NCI-H526 (cell line): Measurements from ENCODE around the gene NCAM1.
"Not testable (repeated sequence)": the region's sequence is repeated elsewhere in the genome, so short reads cannot be mapped to it uniquely, and the experiment has no call there.

Experiments
- DNase-seq, 2 experiments: peaks; one replicate each; lab custom pipeline; 2025; lab: John Stamatoyannopoulos, UW

Gene NCAM1

GRCh38 chr11:113021111-113021510 is 59.9 kb downstream of the NCAM1 start:
- no peak for DNase-seq

DNA sequence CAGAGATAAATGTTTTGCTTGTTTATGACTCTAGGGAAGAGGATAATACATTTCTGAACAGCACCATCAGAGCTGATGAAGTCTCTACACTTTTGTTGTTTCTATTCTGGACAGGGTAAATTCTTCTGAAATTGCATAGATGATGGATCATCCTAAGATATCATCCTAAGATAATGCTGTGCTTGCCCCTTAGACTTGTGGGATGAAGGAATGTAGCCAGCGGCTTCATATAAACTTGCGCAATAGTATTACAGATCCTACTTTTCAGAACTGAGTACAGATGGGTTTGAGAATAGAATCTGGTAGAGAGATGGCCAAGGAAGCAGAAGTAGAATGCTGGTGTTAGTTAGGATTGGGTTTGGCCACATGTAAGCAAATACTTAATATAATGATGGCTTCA is 61.0 kb downstream of the NCAM1 start:
- no peak for DNase-seq

DNA sequence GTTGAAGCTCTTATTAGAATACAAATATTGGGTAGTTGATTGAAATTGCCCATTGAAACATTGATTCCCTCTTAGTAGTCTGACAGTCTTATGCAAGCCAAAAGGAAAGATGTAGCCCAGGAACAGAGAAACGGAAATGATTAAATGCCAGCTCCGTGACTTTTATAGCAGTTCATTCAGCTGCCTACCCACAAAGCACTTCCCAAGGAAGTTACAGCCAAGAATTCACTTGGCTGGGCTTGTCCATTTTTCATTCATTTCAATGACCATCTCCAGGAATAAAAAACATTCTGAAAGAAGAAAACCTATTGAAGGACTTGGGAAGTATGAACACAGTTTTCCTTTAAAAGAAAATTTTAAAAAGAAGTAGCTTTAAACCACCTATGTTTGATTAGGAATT is 62.0 kb downstream of the NCAM1 start:
- no peak for DNase-seq

DNA sequence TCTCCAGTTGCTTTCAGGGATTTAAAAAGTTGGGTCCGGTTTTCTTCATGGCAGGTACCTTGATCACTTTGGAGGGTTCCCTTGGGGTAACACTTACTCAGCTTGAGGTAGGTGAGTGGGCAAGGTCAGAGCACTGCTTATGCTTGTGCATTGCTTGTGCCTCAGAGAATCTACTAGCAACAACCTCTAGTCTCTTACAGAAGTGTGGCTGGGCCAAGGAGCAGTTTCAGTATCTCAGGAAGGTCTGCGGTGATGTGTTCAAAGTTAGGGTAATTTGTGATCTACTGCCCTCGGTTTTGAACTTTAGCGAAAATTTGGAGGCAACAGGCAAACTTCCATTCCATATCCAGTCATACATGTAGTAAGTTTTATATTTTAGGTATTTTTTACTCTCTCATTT is 62.8 kb downstream of the NCAM1 start:
- DNase-seq, result no peak

GRCh38 chr11:113026778-113027177 is 65.6 kb downstream of the NCAM1 start:
- no peak for DNase-seq

DNA sequence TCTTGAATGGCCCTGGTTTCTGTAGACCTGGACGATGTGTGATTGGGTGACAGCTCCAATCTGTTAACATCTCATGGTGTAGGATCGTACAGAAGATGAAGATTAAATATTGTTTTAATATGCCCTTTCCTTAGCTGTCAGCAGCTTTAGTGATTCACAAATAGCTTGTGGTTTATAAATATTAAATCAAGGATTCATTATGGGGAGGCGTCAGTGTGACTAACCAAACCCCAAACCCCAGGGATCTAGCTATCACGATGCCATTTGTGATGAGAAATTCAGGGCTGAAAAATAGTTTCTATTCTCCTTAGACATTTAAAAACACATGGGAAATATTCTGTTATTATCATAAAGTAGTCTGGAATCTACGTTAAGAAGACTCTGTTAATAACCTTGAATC is 73.4 kb downstream of the NCAM1 start:
- no peak for DNase-seq

- no peak for DNase-seq
These were observed 74.5 kb downstream of the NCAM1 start for GRCh38 chr11:113035708-113036107.

- no peak for DNase-seq
These were observed 82.5 kb downstream of the NCAM1 start for GRCh38 chr11:113043698-113044097.

GRCh38 chr11:113045146-113045545 is 83.9 kb downstream of the NCAM1 start:
- no peak for DNase-seq

- DNase-seq, result no peak
These were observed 85.6 kb downstream of the NCAM1 start for GRCh38 chr11:113046866-113047265.

GRCh38 chr11:113048820-113049768 is 87.9 kb downstream of the NCAM1 start:
- no peak for DNase-seq

DNA sequence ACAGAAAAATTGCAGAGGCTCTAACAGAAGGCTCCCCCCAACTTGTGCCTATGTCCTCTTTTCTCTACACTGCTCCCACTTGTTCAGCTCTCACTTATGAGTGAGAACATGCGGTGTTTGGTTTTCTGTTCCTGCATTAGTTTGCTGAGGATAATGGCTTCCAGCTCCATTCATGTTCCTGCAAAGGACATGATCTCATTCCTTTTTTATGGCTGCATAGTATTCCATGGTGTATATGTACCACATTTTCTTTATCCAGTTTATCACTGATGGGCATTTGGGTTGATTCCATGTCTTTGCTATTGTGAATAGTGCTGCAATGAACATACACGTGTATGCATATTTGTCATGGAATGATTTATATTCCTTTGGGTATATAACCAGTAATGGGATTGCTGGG is 91.8 kb downstream of the NCAM1 start:
- DNase-seq, result not testable (repeated sequence)

DNA sequence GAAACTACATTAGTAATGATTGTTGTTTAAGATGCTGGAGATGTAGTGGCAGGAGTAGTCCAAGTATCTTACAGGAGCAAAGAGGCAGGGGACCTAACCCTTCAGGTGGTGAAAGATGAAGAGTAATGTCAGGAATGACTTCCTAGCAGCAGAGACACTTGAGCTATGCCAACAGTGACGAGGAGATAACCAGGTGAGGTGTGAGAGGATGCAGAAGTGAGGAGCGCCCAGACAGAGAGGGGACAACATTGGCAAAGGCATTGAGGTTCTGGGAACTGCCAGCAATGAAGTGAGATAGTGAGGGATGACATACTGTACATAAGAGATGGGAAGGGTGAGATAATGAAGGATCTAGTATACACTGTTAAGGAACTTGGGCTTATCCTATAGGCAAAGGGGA is 95.8 kb downstream of the NCAM1 start:
- no peak for DNase-seq

- no peak for DNase-seq
These were observed 98.3 kb downstream of the NCAM1 start for GRCh38 chr11:113059548-113059947.

DNA sequence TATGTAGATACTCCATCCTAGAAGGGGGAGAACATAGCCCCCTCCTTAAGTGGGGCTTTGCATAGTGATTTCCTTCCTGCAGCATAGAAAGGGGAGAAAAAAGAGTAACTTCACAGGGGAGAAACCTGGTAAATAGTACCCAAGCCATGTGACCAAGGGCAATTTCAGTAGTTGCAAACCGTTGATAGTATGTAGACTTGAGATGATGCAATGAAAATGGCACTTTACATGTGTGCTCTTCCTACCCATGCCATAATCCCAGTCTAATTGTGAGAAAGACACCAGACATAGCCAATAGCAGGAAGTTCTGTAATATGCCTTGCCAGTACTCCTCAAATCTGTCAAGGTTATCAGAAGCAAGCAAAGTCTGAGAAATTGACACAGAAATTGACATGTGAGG is 104.1 kb downstream of the NCAM1 start:
- no peak for DNase-seq

- no peak for DNase-seq
These were observed 111.1 kb downstream of the NCAM1 start for GRCh38 chr11:113072237-113072858.

DNA sequence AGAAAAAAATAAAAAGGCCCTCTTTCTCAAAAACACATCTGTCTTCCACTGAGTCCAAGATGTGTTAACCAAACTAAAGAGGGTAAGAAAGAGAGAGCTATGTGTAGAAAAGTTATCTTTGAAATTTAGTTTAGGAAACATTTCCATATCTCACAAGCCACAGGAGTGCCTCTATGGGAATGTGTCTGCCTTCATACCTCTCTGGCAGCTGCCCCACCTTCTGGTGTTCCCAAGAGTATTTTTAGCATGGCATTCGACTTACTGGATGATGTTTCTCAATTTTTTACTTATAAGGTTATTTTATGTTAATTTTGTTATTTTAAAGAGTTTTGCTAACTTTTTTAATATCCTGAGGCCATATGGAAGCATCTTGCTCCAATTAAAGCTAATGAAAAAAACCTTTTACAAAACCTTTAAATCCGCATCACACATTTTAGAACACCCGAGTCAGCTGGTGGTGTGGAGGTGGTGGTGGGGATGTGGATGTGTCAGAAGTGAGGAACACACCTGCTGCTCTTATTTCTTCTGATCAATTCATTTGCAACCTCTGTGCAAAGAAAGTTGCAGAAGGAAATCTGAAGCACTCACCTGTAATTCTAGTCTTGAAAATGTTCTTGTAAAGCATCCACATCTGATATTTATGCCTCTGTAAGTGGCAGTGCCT is 112.2 kb downstream of the NCAM1 start:
- DNase-seq, result no peak

DNA sequence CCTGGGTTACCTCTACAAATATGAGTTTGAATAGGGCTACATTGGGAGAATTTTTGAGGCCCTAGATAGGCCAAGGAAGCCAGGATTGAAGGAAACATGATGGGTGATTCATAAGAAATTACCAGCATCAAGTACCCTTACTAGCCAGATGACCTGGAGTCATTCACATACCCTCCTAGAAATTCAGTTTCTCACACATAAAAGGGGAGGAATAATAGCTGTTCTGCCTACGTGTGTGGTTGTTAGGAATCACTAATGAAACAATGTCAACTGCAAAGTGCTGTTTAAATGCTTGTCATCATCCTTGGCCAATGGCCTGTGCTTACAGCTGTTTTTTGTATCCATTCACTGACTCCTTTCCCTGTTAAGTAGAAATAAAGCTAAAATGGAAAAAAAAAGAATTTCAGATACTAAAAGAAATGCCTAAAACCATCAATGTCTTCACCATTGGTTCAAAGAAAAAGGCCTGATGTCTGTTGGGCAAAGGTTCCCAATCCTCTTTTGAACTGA is 114.4 kb downstream of the NCAM1 start:
- DNase-seq, result no peak

DNA sequence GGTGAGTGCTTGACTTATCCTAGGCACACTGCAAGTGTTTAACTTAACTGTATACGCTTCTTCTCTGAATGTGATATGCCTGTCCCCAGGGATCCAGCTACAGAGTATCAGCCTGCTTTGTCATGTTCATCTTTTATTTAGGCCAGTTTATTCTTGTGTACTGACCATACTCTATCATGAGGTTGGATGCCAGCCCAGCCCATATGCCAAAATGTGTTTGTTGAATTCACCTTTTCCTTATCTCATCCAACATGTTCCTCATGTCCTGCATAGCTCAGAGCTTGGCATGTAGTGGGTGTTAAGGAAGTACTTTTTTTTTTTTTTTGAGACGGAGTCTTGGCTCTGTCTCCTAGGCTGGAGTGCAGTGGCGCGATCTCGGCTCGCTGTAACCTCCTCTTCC is 116.2 kb downstream of the NCAM1 start:
- no peak for DNase-seq

GRCh38 chr11:113082341-113082955 is 121.2 kb downstream of the NCAM1 start:
- peak; percentile 98 for DNase-seq

- no peak for DNase-seq
These were observed 122.4 kb downstream of the NCAM1 start for GRCh38 chr11:113083571-113083970.

GRCh38 chr11:113084297-113084696 is 123.1 kb downstream of the NCAM1 start:
- no peak for DNase-seq
